H1 (cell line): ENCODE results near the gene IL37. TPM values are rescaled to one million over a fixed set of nuclear protein-coding genes. Genes with fewer than 3 reads are reported as not detected.

ENCODE experiments used
- CTCF ChIA-PET: fragments of 300-600 bp; sonication (Branson Sonifier 250); formaldehyde crosslinking; loops from one replicate; lab custom pipeline; 2021; ENCODE audit not compliant: partially characterized antibody; lab: Charles Lee
- POLR2A ChIA-PET: fragments of 300-600 bp; sonication (Branson Sonifier 250); formaldehyde crosslinking; loops from one replicate; lab custom pipeline; 2021; ENCODE audit warnings: inconsistent platforms; ENCODE audit not compliant: partially characterized antibody; lab: Charles Lee
- DNase-seq, 2 experiments: peaks; one replicate each; pipeline versions ENCODE4 v3.0.0 to v3.0.0-alpha.2; 2010 to 2022; ENCODE audit warnings: low spot score in 2 of 2, low read depth in 1 of 2, mixed read lengths in 1 of 2
- FAIRE-seq: peaks from 2 replicates; lab custom pipeline; 2011; peaks lifted over from hg19 to GRCh38; lab: Jason Lieb, UNC
- H2AFZ ChIP-seq: 2 replicates; pipeline ENCODE4 v1.8.1; 2012; ENCODE audit warnings: low read length, inconsistent platforms
- H2AK5ac ChIP-seq: 2 replicates; pipeline ENCODE4 v1.6.1; 2013; ENCODE audit warnings: low read depth, low read length
- H2BK120ac ChIP-seq: replicated peaks from 2 replicates; pipeline ENCODE3; 2013; ENCODE audit warnings: low read depth, low read length, inconsistent platforms
- H2BK12ac ChIP-seq: 2 replicates; pipeline ENCODE4 v1.6.1; 2013; ENCODE audit warnings: low read depth, low read length
- H2BK15ac ChIP-seq: 2 replicates; pipeline ENCODE4 v1.6.1; 2013; ENCODE audit warnings: low read length
- H2BK20ac ChIP-seq: 2 replicates; pipeline ENCODE4 v1.6.1; 2013; ENCODE audit warnings: low read length
- H2BK5ac ChIP-seq: 2 replicates; pipeline ENCODE4 v1.6.1; 2013; ENCODE audit warnings: low read depth, low read length
- H3K14ac ChIP-seq: 2 replicates; pipeline ENCODE4 v1.6.1; 2013; ENCODE audit warnings: inconsistent platforms; ENCODE audit not compliant: insufficient read length
- H3K18ac ChIP-seq: 2 replicates; pipeline ENCODE4 v1.6.1; 2013; ENCODE audit warnings: low read length; ENCODE audit errors: extremely low read depth
- H3K23ac ChIP-seq: 2 replicates; pipeline ENCODE4 v1.6.1; 2013; ENCODE audit warnings: inconsistent platforms; ENCODE audit not compliant: insufficient read length
- H3K23me2 ChIP-seq: 2 replicates; pipeline ENCODE4 v1.6.1; 2013; ENCODE audit warnings: low read depth, low read length
- H3K27ac ChIP-seq: 2 replicates; pipeline ENCODE4 v1.6.1; 2011; ENCODE audit warnings: low read depth, low read length, inconsistent platforms
- H3K27me3 ChIP-seq, 4 experiments: replicated peaks in 1 of 4; 1 replicate in 1 of 4; 2 replicates in 3 of 4; pipeline versions ENCODE4 v1.6.1 to v1.8.1; 2011 to 2013; ENCODE audit warnings: low read length in 3 of 4, mild to moderate bottlenecking in 3 of 4, inconsistent platforms in 2 of 4, mixed read lengths in 2 of 4, moderate library complexity in 1 of 4; ENCODE audit not compliant: control insufficient read depth in 3 of 4, insufficient read depth in 3 of 4; ENCODE audit errors: extremely low read depth in 1 of 4
- H3K36me3 ChIP-seq, 4 experiments: 2 replicates each; pipeline versions ENCODE4 v1.6.1 to v1.8.1; 2011 to 2013; ENCODE audit warnings: mild to moderate bottlenecking in 4 of 4, low read length in 3 of 4, moderate library complexity in 2 of 4, control low read depth in 1 of 4, inconsistent platforms in 1 of 4; ENCODE audit not compliant: insufficient read depth in 4 of 4, control insufficient read depth in 2 of 4
- H3K4ac ChIP-seq: replicated peaks from 2 replicates; pipeline ENCODE3; 2013; ENCODE audit warnings: low read length, low read depth, mixed read lengths, inconsistent platforms; ENCODE audit not compliant: insufficient read length
- H3K4me1 ChIP-seq, 4 experiments: replicated peaks in 1 of 4; 1 replicate in 1 of 4; 2 replicates in 3 of 4; pipeline versions ENCODE4 v1.6.1 to v1.8.1; 2011 to 2013; ENCODE audit warnings: low read length in 3 of 4, inconsistent platforms in 2 of 4, mixed read lengths in 1 of 4; ENCODE audit not compliant: insufficient read depth in 4 of 4, control insufficient read depth in 3 of 4
- H3K4me2 ChIP-seq, 2 experiments: 2 replicates each; pipeline versions ENCODE4 v1.6.1 to v1.8.1; 2011 to 2013; ENCODE audit warnings: low read depth in 2 of 2, low read length in 2 of 2, control low read depth in 1 of 2, inconsistent platforms in 1 of 2, mild to moderate bottlenecking in 1 of 2; ENCODE audit not compliant: insufficient read depth in 1 of 2
- H3K4me3 ChIP-seq, 4 experiments: fragments of 200-600, 300-600 bp in 1 of 4; sonication (generic), shearing (Covaris generic), sonication (Bioruptor Twin) in 1 of 4; 2 replicates each; pipeline versions ENCODE4 v1.5.1 to v1.8.1; 2011 to 2016; ENCODE audit warnings: low read length in 4 of 4, low read depth in 3 of 4, control low read depth in 2 of 4, inconsistent platforms in 2 of 4, mild to moderate bottlenecking in 2 of 4, mixed read lengths in 1 of 4, moderate library complexity in 1 of 4; ENCODE audit not compliant: insufficient read depth in 2 of 4; ENCODE audit errors: extremely low read depth in 1 of 4
- H3K56ac ChIP-seq: replicated peaks from 2 replicates; pipeline ENCODE3; 2013; ENCODE audit warnings: low read depth, mild to moderate bottlenecking, mixed read lengths, low read length, inconsistent platforms; ENCODE audit not compliant: insufficient read length
- H3K79me1 ChIP-seq: 2 replicates; pipeline ENCODE4 v1.6.1; 2013; ENCODE audit warnings: low read depth, low read length, control low read depth
- H3K79me2 ChIP-seq, 2 experiments: 2 replicates each; pipeline versions ENCODE4 v1.6.1 to v1.8.1; 2012 to 2013; ENCODE audit warnings: low read length in 2 of 2, mild to moderate bottlenecking in 2 of 2, inconsistent platforms in 1 of 2; ENCODE audit not compliant: insufficient read depth in 2 of 2, control insufficient read depth in 1 of 2
- H3K9ac ChIP-seq, 4 experiments: replicated peaks in 1 of 4; 1 replicate in 1 of 4; 2 replicates in 3 of 4; pipeline versions ENCODE4 v1.6.1 to v1.8.1; 2011 to 2013; ENCODE audit warnings: low read depth in 3 of 4, low read length in 3 of 4, control low read depth in 2 of 4, mild to moderate bottlenecking in 2 of 4, moderate library complexity in 2 of 4, inconsistent platforms in 1 of 4; ENCODE audit errors: extremely low read depth in 1 of 4
- H3K9me3 ChIP-seq, 2 experiments: 2 replicates each; pipeline versions ENCODE4 v1.6.1 to v1.8.1; 2012 to 2013; ENCODE audit warnings: mild to moderate bottlenecking in 2 of 2, moderate library complexity in 2 of 2, control low read depth in 1 of 2, inconsistent platforms in 1 of 2, low read depth in 1 of 2, low read length in 1 of 2, mixed read lengths in 1 of 2; ENCODE audit not compliant: insufficient read depth in 2 of 2
- H4K20me1 ChIP-seq, 2 experiments: replicated peaks in 1 of 2; 2 replicates each; pipeline versions ENCODE3 to v1.8.1; 2011 to 2013; ENCODE audit warnings: inconsistent platforms in 2 of 2, low read length in 2 of 2, mild to moderate bottlenecking in 1 of 2; ENCODE audit not compliant: insufficient read depth in 2 of 2, control insufficient read depth in 1 of 2
- H4K5ac ChIP-seq: 2 replicates; pipeline ENCODE4 v1.6.1; 2013; ENCODE audit warnings: low read length, low read depth, mixed read lengths, inconsistent platforms; ENCODE audit not compliant: insufficient read length
- H4K8ac ChIP-seq: 2 replicates; pipeline ENCODE4 v1.8.0; 2013; ENCODE audit warnings: mild to moderate bottlenecking, moderate library complexity, low read length, inconsistent platforms; ENCODE audit not compliant: insufficient read depth; ENCODE audit errors: extremely low read depth
- H4K91ac ChIP-seq: replicated peaks from 2 replicates; pipeline ENCODE3; 2013; ENCODE audit warnings: low read length, mixed read lengths, inconsistent platforms; ENCODE audit not compliant: insufficient read length
- WGBS, 2 experiments: shearing (Covaris generic) in 1 of 2; methylation state at CpG; one replicate each; pipeline versions ENCODE4 v1.1.6 to v1.1.7; 2013 to 2015; ENCODE audit warnings: low lambda C conversion rate in 2 of 2, mixed read lengths in 2 of 2, inconsistent platforms in 1 of 2, low coverage in 1 of 2, missing lambda C conversion rate in 1 of 2; ENCODE audit not compliant: insufficient replicate concordance in 2 of 2, insufficient coverage in 1 of 2, insufficient read length in 1 of 2; ENCODE audit errors: extremely low coverage in 1 of 2, missing lambda C conversion rate in 1 of 2; 5-methylcytosine and 5-hydroxymethylcytosine counted together
- polyA plus RNA-seq, 7 experiments: library from polyadenylated mRNA; depleted of rRNA in 3 of 7; stranded (reverse) in 5 of 7; unstranded in 2 of 7; fragments of >200 nt in 5 of 7; fragments of 200-250 nt in 2 of 7; gene quantifications; 1 replicate in 5 of 7; 2 replicates in 1 of 7; 4 replicates in 1 of 7; pipeline versions ENCODE4 v1.2.1 to v1.2.3, GENCODE V29; 2011 to 2013; ENCODE audit warnings: missing spikeins in 2 of 7, mixed read lengths in 2 of 7
- total RNA-seq: library from RNA; stranded (reverse); fragmentation: NEBNext Ultra II Directional; extraction: Animal tissue kit (Norgen Biotek cat#: 25700); gene quantifications from 2 replicates; pipeline ENCODE4 v1.2.1, GENCODE V29; 2021

Gene IL37
- total and polyA plus RNA-seq, 2 of the 8 experiments (the other 6 are each of a cell fraction or from before 2014, with no cell fraction given) = 0.18 TPM; not detected in 1

- ChIA-PET CTCF (interaction anchor here (0.5 to 6.4 kb wide), 5 partner anchors 9 to 199 kb away, joined by 3 to 41 read pairs (median 5); no protein-coding TSS in a partner anchor), POLR2A (no interaction called here)
- no peak overlapping the region for H3K4ac ChIP-seq
- no peak overlapping the region for H4K5ac ChIP-seq
- H2BK20ac ChIP-seq = no peak overlapping the region
- no peak overlapping the region for H2BK15ac ChIP-seq
- H3K23me2 ChIP-seq = no peaks in the 10 kb centered on the region
- no peak overlapping the region for H3K9ac ChIP-seq
- H2BK12ac ChIP-seq = no peak overlapping the region
- no peak overlapping the region for H4K91ac ChIP-seq
- no peak overlapping the region for H2BK5ac ChIP-seq
- H3K27ac ChIP-seq = no peak overlapping the region
- no peak overlapping the region for H4K8ac ChIP-seq
- H3K4me3 ChIP-seq = no peak overlapping the region
- H3K23ac ChIP-seq = no peak overlapping the region
- H3K27me3 ChIP-seq = no peaks in the 10 kb centered on the region
- DNase-seq (no peak), FAIRE-seq (no peak)
- H3K56ac ChIP-seq = no peak overlapping the region
- H3K4me2 ChIP-seq = no peak overlapping the region
- no peaks in the 10 kb centered on the region for H4K20me1 ChIP-seq
- H2BK120ac ChIP-seq = no peak overlapping the region
- H3K14ac ChIP-seq = no peak overlapping the region
- 76% methylated on average over 2 of the region's 2 CpGs; no CpG with 5 or more reads in 1 of the 2 experiments for WGBS, 2 experiments
- H2AFZ ChIP-seq = no peak overlapping the region
- H3K4me1 ChIP-seq = no peaks in the 10 kb centered on the region
- H3K79me2 ChIP-seq = no peaks in the 10 kb centered on the region
- H3K18ac ChIP-seq = no peak overlapping the region
- no peak overlapping the region for H2AK5ac ChIP-seq
- H3K9me3 ChIP-seq = no peaks in the 10 kb centered on the region
- H3K36me3 ChIP-seq = no peaks in the 10 kb centered on the region
- H3K79me1 ChIP-seq = no peaks in the 10 kb centered on the region
Measured at GRCh38 chr2:112947374-112947773, 36.4 kb downstream of the IL37 start.
